8988T (cell line): ENCODE data around the gene LTBP1.
"Not testable (repeated sequence)": the region's sequence is repeated elsewhere in the genome, so short reads cannot be mapped to it uniquely, and the experiment has no call there.

Experiments used
- DNase-seq: peaks from one replicate; pipeline ENCODE4 v3.0.0; 2011

Gene LTBP1

GRCh38 chr2:32946314-32947075 is at the start of gene LTBP1:
Gene LTBP1 (plus strand): TSS chr2:32946953. CDS start chr2:32947325, 372 bp downstream.
- DNase-seq: peak; percentile 82

GRCh38 chr2:32900246-32900973 is 46.3 kb upstream of the LTBP1 start:
- no peak for DNase-seq

DNA sequence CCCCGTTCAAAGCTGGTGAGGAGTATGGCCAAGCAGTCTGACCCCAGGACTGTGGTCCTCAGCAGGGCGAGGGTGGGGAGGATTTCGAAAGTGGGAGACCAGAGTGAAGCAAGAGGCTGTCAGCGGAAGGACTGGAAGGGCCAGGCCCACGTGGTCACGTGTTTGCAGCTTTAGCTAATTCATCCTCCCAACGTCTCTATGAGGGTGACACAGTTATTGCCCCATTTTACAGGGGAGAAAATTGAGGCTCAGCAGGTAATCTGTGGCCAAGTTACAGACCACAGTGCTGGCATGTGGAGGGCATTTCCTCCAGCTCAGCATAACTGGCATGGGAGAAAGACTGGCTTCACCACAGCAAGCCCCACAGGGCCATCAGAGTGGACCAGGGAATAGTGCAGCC is 45.4 kb upstream of the LTBP1 start:
- DNase-seq: no peak

- DNase-seq: no peak
Observed at GRCh38 chr2:32902174-32902573, 44.6 kb upstream of the LTBP1 start.

DNA sequence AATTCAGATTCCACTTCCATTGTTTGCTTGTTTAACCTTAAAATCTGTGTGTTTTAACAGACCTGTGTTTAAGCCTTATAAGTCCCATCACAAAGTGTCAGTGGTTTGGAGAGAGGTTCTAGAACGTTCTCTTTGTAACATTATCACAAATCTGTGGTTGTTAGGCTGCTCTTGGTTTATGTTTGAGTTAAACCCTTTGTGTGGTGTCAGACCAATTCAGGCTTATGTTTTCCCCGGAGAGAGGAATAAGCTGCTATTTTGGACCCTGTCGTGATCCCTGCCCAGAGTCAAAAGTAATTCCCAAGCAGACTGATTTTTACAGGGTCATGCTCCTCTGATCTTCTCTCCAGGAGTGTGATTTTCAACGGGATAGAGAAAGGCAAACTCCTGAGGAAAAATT is 43.8 kb upstream of the LTBP1 start:
- DNase-seq: no peak

DNA sequence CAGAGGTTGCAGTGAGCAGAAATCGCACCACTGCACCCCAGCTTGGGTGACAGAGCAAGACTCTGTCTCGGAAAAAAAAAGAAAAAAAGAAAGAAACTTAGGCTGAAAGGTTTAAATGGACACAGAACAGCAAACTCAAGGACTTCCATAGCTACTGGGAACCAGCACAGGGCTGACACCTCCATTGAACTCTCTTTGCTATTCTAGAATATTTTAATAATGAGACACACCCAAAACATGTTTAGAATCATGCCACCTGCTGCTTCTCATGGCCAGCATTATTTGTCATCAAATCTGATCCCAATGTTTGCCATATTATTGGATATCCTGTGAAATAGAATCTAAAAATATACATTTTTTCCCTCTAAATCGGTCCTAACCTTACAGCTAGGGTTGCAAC is 42.7 kb upstream of the LTBP1 start:
- no peak for DNase-seq

DNA sequence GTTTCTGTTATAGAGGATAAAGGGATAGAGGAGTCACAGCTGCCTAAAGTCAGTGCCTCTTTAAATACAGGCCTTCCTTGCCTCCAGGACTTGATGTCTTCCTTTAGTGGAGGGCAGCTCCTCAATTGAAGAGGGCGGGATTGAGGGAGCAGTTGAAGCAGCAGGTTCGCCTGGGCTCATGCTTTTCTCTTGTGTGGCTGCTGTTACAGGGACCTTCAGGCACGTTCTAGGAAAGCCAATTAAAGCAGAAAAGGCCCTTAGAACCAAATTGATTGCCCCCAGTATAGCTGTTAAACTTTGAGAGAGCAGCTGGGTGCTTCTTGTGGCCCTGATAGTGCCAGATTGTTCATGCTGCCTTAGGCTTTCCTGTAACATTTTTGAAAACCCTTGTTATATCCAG is 42.0 kb upstream of the LTBP1 start:
- DNase-seq: no peak

- DNase-seq: no peak
Observed at GRCh38 chr2:32905270-32905669, 41.5 kb upstream of the LTBP1 start.

- no peak for DNase-seq
Observed at GRCh38 chr2:32910883-32911598, 35.7 kb upstream of the LTBP1 start.

GRCh38 chr2:32915694-32916093 is 31.1 kb upstream of the LTBP1 start:
- no peak for DNase-seq

GRCh38 chr2:32918774-32919173 is 28.0 kb upstream of the LTBP1 start:
- DNase-seq: no peak

GRCh38 chr2:32919901-32920300 is 26.9 kb upstream of the LTBP1 start:
- not testable (repeated sequence) for DNase-seq

GRCh38 chr2:32921486-32921885 is 25.3 kb upstream of the LTBP1 start:
- DNase-seq: not testable (repeated sequence)

GRCh38 chr2:32922501-32922900 is 24.3 kb upstream of the LTBP1 start:
- DNase-seq: no peak

GRCh38 chr2:32923109-32923508 is 23.6 kb upstream of the LTBP1 start:
- no peak for DNase-seq

DNA sequence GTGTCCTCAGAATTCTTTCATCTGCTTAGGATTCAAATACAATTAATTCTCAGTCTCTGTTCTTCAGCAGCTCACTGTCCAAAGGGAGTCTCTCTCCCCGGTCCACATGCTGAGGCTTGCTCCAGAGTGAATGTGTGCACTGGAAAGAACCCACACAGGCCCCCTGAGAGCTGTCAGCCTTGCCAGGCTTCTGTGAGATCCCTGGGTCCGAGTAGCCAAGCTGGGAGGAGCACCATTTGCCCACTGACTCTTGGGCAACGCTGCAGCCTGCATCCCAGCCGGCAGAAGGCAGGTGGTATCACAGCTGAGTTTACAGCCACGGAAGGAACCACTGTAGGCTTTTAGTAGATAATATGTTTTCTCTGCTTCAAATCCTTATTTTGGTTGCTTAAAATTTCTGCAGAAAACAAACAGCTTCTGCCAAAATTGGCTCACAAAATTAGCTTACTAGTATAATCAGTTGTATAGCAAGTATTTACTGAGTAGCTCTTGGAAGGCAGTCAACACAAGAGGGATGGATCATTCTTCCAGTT is 21.4 kb upstream of the LTBP1 start:
- DNase-seq: no peak

DNA sequence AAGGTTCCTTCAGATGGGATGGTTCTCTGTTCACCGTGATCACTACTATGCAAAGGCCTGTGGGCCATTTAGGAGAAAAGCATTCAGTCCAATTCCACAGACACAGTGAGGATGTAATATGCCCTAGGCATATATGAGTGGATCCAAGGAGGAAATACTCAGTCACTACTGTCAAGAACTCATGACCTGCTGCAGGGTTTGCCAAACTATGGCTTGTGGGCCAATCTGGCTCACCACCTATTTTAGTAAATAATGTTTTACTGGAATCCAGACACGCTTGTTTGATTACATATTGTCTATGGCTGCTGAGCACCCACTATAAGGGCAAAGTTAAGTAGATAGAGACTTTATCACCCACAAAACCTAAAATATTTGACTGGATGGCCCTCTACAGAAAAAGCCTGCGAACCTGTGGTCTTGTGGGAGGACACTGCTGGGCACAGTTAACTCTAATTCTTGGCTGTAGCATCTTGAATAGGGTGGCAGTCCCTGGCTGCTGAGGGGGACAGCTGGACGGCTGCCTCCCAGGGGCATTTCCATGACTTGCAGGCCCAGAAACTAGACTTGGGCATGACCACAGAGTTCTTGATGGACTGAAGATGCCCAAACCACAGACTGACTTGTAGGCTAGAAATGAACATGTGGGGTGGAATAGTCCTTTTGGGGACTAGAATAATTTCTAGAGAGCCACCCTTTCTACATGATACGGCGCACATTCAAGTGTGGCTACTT is 20.6 kb upstream of the LTBP1 start:
- no peak for DNase-seq

GRCh38 chr2:32926708-32927084 is 20.1 kb upstream of the LTBP1 start:
- no peak for DNase-seq

DNA sequence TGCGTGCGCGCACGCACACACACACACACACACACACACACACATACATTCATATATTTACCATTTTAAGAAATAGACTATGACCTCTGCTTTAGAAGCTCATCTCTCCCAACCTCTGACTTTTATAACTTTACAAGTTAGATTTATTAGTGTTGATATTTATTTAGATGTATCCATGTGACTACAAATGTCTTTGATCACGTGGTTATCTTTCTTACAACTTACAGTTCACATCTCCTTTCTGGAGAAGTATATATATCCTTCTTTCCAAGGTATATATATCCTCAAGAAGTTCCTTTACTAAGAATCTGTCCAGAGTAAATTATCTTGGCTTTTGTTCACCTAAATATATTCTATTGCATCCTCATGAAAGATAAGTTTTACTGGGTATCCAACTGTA is 16.3 kb upstream of the LTBP1 start:
- DNase-seq: no peak

DNA sequence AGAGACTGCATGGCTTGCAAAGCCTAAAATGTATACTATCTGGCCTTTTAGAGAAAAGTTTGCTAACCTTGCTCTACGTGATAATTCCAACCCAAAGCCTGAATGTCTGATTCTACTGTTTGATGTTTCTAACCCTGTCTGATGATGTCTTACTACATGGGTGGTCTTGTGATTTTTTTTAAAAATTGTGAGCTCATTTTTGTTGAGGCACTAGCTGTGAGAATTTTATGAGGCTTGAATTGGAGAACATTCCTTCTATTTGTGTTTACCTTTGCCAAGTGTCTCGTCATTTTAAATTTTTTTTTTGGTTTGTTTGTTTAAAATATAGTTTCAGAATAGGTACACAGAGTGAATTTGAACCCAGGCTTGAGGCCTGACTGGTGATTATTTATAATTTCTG is 15.2 kb upstream of the LTBP1 start:
- DNase-seq: no peak

DNA sequence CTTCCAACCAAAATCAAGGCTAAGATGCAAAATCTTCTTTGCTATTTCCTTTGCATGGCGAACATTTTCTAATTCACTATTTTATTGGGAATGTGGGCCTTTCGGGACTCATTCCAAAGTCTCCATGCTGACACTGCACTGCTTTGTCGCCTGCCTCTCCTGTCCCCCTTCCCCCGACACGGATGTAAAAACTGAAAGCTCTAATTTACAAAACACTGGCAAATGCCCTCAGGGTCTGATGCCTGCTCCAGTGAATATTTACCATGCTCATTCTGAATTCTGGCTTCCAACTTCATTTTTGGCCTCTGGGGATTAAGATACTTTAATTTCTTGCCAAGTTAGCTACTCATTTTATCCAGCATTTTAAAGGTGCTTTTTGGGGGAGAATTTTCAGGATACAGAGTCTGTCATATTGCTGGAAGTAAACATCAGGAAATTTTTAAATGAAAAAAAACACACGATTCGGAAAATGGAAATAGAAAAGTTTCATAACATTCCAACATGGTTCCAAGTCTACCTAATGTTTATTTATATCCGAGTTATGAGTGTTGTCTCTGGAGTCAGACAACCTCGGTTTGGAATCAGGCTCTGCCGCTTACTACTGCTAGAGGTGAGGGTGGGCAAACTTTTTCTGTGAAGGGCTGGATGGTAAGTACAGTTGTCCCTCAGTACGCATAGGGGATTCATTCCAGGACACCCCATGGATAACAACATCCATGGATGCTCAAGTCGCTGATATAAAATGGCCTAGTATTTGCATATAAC is 14.6 kb upstream of the LTBP1 start:
- no peak for DNase-seq
